D721Med (cell line): ENCODE results near the gene CREB3L4.

ENCODE experiments used
- DNase-seq: peaks from one replicate; pipeline ENCODE4 v3.0.0; 2011; ENCODE audit warnings: low spot score; ENCODE audit not compliant: insufficient read length
- FAIRE-seq: peaks from 2 replicates; lab custom pipeline; 2011; peaks lifted over from hg19 to GRCh38; lab: Jason Lieb, UNC
- TF ChIP-seq, protein P1 (sequence below): IDR thresholded peaks from 2 replicates; pipeline ENCODE4 v1.5.1; 2012; ENCODE audit warnings: mild to moderate bottlenecking, control low read depth; ENCODE audit not compliant: insufficient read depth; ENCODE audit errors: missing control alignments

Gene CREB3L4

DNA sequence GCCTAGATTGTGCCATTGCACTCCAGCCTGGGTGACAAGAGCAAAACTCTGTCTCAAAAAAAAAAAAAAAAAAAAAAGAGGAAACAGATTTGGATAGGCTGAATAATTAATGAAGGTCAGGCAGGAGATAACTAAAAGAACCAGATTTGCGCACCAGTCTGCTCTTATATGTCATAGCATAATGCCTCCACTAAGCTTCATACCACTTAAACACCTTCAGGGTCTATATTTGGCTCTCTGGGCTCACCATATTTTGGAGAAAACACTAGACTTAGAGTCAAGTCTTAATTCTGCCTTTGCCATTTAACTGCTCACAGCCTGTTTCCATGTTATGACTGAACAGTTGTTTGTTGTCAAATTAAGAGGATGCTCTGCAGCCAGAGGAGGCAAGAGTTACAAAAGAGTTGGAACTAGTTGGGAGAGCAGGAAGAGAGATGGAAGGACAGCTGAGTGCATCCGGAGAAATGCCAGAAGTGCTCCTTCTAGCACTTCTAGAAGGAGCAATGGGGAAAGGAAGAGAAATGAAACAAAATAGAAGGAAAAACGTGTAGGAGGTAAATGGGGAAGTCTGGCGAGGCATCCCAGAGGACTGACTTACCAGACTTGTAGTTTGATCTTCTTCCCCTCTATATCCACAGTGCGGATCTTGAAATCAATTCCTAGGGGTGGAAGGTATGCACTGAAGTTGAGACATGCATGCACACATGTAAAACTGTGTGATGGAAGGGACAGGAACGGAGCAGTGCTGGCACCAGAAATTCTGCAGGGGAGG lies 16.6 kb downstream of the CREB3L4 start:
- FAIRE-seq (no peak), DNase-seq (no peak)

DNA sequence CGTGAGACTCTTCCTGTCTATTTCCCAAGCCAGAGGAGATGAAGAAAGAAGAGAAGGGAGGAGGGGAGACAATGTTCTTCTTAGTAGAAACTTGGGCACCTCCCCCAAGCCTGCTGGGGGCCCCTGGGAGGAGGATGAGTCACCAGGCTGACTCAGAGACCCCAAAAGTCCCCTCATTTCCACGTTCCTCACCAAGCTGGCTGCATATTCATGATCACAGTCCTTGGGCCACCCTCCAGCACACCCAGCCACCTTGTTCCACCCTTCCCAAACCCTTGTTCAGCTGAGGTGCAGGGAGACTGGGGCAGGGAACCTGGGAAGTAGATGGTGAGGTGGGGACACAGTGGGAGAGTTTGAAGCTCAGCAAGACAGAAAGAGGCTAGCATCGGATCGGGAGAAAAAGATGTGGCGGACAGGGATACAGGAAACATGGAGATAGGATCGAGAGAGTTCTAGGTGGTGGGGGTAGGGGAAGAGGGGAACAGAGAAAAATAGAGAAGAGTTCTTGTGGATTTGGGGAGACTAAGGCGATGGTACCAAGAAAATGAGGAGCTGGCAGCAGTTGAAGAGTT lies 17.7 kb downstream of the CREB3L4 start:
- TF ChIP-seq, protein P1, sequence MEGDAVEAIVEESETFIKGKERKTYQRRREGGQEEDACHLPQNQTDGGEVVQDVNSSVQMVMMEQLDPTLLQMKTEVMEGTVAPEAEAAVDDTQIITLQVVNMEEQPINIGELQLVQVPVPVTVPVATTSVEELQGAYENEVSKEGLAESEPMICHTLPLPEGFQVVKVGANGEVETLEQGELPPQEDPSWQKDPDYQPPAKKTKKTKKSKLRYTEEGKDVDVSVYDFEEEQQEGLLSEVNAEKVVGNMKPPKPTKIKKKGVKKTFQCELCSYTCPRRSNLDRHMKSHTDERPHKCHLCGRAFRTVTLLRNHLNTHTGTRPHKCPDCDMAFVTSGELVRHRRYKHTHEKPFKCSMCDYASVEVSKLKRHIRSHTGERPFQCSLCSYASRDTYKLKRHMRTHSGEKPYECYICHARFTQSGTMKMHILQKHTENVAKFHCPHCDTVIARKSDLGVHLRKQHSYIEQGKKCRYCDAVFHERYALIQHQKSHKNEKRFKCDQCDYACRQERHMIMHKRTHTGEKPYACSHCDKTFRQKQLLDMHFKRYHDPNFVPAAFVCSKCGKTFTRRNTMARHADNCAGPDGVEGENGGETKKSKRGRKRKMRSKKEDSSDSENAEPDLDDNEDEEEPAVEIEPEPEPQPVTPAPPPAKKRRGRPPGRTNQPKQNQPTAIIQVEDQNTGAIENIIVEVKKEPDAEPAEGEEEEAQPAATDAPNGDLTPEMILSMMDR: no peak
- DNase-seq: no peak
- no peak for FAIRE-seq

More for the DNA sequence above, 16.6 kb downstream of the CREB3L4 start:
- TF ChIP-seq, protein P1: no peak

DNA sequence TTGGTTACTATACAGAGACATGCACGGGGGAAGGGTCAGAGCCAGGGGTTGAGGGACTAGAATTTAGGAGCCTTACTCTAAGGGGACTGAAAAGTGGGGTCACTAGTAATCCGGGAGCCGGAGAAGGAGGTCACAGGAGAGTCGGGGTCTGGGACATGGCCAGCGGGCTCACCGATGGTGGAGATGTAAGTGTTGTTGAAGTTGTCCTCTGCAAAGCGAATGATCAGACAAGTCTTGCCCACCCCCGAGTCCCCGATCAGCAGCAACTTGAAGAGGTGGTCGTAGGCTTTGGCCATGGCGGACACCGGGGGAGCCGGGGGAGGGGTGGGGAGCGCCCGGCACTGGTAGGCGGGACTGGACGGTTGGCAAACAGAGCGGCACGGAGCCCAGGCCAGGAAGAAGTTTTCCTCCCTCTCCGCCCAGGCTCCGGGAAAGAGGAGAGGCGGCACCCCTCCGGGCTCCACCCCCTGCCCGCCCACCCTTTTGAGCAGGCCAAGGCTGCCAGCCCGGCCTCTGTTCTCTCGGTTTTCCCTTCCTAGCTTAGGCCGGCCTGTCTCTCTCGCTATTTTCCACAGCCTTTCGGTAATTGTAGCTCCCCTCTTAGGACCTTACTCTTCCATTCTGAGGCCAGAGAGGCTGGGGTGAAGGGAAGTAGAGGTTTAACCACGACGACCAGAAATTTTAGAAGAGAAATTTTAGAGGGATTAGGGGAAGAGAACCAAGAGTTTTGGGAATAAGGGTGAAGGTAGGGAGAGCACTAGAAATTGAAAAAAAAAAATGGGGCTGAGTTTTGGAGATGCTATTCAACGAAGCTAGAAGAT lies 18.4 kb downstream of the CREB3L4 start, which contains the start of gene RAB13:
TSS of gene RAB13 (minus strand) at position 399 of the 821 bp plus-strand sequence. CDS start at position 296, 103 bp downstream.
- no peak for DNase-seq
- TF ChIP-seq, protein P1: no peak
- no peak for FAIRE-seq

DNA sequence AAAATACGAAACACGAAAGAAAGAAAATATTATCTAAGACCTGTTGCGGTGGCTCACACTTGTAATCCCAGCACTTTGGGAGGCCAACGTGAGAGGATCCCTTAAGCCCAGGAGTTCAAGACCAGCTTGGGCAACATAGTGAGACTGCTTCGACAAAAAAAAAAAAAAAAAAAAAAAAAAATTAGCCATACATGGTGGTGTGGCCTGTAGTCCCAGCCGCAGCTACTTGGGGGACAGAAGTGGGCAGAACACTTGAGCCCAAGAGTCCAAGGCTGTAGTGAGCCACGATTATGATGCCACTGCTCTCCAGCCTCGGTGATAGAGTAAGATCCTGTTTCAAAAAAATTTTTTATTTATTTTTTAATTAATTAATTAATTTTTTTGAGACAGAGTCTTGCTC lies 19.9 kb downstream of the CREB3L4 start:
- no peak for FAIRE-seq
- TF ChIP-seq, protein P1: no peak
- DNase-seq: no peak

DNA sequence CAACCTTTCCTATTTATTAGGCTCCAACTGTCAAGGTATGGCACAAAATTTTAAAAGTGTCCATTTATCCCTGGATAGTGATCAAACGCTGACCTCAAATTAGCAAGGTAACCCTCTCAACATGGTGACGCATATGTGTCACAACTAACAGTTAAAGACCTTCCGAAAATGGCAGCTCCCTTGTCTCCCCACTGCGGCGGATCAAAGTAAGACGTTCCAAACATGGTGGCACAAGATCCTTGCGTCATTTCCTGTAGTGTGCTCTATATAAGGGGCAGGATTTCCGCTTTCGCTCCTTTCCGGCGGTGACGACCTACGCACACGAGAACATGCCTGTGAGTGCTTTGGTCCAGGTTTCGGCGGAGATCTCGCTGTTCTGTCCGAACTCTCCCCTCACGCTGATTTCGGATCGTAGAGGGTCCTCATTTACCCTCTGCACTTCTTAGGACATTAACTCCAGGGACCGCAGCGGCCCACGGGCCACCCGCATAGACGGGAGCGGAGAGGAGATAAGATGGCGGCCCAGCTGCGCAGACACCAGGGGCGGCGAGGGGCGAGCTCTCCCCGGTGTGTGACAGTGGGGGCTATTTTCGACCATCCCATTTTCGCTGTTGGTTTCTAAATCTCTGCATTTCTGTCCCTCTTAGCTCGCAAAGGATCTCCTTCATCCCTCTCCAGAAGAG lies 22.9 kb downstream of the CREB3L4 start, which contains the start of gene RPS27:
TSS of gene RPS27 (plus strand) at position 295 of the 683 bp plus-strand sequence. CDS start at position 330, 35 bp downstream.
- peak; percentile 92 for FAIRE-seq
- TF ChIP-seq, protein P1: no peak
- DNase-seq: peak; percentile 98

DNA sequence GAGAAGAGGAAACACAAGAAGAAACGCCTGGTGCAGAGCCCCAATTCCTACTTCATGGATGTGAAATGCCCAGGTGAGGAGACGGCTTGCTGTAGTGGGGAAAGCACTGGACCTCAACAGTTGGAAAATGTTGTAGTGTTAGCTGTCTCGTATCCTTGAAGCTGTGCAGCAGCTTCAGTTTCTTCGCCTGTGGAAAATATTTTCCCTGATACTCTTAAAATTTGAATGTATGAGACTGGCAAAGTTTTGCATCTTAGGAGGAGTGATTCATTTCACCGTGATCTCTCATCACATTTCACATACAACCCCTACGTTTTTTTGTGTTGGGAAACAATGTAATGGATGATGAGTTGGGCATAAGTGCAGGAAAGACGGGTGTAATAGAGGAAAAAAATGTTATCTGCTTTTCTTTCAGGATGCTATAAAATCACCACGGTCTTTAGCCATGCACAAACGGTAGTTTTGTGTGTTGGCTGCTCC lies 23.5 kb downstream of the CREB3L4 start:
- TF ChIP-seq, protein P1: no peak
- FAIRE-seq (no peak), DNase-seq (no peak)
